HG02678 (cell line): Measurements from ENCODE around the gene ENTPD2.

Source experiments
- ATAC-seq: cut with Tn5 transposase; IDR thresholded peaks from one replicate; pipeline ENCODE4 v1.9.1; 2021; ENCODE audit warnings: mild to moderate bottlenecking, moderate library complexity; ENCODE audit not compliant: unreplicated experiment

ENTPD2 gene

DNA sequence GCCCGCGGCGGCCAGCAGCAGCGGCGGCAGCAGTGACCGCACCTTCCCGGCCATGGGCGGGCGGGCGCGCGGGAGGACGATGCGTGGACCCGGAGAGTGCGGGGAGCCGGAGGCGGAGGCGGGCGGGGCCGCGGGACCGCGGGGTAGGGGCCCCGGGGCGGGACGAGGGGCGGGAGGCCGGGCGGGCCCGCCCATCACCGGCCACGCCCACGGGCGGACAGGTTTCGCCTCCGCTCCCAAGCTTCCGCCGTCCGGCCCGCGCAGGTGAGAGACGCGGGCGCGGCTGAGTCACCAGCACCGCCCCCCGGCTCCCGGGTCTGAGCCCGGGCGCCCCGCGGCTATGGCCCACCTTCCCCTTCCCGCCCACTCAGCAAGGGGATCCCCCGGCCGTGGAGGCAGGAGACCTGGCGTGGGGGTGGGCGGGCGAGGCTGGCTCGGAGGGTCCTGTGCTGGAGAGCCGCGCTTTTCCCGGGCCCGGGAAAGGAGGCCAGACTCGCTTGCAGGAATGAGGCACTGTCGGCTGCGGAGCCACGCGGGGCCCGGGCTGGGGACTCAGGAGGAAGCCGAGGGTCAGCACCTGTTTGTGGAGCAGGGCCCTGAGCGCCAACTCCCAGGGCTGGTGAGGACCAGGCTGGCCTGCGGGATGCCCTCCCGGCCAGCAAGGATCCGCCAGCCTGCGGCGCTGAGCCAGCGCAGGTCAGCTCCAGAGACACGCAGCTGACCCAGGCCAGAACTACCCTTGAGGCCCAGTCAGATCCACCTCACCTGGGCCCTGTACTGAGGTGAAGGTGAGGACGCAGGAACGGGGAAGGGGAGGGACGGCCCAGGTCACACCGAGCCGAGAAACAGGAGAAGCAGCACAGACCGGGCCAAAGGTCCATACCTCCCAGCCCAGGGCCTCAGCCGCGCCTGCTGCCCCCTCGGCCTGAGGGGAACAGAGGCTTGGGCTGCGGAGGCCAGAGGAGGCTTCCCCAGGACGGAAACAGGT lies at the start of gene ENTPD2:
Gene ENTPD2, minus strand, starts transcription at position 118 of the 988 bp plus-strand sequence. Its CDS starts 64 bp downstream, at position 54.
- no peak for ATAC-seq

DNA sequence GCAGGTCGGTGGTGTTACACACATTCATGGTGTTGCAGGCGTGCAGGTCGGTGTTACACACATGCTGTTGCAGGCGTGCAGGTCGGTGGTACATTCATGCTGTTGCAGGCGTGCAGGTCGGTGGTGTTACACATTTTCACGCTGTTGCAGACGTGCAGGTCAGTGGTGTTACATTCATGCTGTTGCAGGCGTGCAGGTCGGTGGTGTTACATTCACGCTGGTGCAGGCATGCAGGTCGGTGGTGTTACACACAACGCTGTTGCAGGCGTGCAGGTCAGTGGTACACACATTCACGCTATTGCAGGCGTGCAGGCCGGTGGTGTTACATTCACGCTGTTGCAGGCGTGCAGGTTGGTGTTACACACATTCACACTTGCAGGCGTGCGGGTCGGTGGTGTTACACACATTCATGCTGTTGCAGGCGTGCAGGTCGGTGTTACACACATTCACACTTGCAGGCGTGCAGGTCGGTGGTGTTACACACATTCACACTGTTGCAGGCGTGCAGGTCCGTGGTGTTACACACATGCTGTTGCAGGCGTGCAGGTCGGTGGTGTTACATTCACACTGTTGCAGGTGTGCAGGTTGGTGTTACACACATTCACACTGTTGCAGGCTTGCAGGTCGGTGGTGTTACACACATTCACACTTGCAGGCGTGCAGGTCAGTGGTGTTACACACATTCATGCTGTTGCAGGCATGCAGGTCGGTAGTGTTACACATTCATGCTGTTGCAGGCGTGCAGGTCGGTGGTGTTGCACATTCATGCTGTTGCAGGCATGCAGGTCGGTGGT lies 49.5 kb upstream of the ENTPD2 start:
- no peak for ATAC-seq

DNA sequence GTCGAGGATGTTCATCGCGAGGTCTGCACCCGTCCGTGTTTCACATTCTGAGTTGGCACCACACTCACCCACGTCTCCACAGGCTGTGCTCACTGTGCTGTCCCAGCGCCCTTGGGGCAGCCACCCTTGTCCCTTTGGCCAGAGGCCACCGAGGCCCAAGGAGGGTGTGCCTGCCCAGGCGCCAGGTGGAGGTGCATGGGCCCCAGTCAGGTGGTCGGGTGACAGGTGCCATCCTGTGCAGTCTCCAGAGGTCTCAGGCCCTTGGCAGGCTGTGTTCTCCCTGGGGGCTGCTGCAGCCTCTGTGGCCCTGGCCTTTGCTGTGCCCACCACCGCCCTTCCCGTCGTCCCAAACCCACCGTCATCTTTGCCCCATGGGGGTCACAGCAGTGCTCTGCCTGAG lies 45.4 kb upstream of the ENTPD2 start:
- no peak for ATAC-seq

DNA sequence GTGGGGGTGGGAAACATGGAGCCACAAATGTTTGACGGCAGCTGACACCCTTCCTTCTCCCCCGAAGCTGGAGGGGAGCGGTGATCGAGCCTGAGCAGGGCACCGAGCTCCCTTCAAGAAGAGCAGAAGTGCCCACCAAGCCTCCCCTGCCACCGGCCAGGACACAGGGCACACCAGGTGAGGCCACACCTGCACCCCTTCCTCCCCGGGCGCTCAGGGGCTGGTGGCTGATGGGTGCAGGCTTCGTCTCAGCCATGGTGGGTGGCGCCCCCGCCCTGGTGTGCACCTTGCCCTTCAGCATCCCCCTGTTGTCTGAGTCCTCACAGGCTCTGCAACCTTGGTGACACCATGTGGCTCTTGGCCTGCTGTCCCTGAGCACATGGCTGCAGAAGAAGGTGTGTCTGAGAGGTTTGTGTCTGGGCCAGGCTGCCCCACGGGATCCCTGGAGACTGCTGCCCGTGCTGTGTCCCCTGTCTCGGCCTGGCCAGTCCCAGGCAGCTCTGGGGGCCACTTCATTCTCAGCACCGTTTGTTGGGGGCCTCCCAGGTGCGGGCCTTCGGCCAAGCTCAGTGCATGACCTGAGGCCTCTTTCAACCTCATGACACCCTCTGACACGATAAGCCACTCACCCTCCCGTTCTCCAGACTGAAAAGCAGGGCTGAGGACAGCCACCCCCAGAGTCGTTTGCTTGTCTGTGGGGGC lies 44.1 kb upstream of the ENTPD2 start:
- ATAC-seq = no peak

DNA sequence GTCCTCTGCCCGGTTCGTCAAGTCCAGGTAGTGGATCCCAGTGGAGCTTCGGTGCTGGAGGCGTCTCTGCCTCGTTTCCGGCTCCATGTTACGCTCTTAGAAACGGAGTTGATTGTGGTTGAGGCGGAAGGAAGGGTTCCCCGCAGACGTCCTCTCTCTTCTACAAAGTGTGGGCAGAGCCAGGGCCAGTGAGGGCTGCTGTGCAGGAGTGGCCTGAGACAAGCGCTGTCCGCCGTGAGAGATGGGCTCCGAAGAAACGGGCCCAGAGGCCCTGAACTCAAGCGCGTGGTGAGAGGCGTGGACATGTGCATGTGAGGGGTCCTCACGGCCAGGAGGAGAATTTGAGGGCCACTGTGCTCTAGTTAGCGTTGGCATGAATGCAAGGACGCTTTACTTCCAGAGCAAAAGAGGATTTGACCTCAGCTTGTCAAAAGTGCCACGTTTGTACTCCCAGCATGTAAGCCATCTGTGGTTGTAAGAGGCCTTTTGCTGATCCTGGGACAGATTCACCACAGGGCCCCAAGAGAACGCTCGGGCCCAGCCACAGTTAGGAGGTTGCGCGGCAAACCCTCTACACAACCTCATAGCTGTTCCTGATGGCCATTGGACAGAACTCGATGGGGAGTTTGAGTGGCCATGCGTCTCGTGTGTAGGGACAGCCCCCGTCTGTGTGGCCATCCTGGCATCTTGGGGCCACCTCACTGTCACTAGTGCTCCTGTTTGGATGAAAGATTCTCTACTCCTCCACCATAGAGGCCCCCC lies 43.1 kb upstream of the ENTPD2 start:
- no peak for ATAC-seq

DNA sequence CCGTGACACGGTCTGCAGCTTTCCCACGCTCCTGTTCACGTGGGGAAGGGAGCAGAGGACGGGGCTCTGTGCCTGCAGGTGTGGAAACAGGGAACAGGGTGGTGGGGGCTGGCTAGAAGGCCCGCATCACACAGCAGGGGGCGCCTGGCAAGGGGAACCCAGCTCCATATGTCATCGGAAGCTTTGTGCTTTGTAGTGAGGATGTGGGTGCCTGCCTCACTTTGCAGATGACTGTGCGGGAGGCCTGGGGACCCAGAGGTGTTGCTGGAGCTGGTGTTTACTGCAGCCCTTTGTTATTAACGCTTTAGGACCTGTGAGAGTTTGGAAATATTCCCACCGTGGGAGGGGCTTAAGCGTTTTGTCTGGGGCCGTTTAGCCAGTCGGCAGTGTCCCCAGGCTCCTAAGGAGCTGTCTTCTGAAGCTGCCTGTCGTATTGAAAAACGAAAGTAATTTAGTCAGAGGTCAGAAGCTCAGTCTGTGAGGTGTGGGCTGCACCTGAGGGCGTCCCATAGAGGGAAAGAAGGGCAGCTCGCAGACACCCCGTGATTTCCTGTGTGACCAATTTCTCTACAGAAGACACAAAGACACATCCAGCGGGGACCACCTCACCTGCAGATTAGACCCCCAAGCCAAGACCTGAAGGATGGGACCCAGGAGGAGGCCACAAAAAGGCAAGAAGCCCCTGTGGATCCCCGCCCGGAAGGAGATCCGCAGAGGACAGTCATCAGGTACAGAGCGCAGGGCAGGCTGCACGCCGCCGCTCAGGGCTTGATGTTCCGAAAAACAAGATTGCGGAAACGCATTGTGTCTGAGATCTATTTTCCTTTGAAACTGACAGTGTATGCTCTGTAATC lies 42.0 kb upstream of the ENTPD2 start:
- peak; percentile 63 for ATAC-seq

DNA sequence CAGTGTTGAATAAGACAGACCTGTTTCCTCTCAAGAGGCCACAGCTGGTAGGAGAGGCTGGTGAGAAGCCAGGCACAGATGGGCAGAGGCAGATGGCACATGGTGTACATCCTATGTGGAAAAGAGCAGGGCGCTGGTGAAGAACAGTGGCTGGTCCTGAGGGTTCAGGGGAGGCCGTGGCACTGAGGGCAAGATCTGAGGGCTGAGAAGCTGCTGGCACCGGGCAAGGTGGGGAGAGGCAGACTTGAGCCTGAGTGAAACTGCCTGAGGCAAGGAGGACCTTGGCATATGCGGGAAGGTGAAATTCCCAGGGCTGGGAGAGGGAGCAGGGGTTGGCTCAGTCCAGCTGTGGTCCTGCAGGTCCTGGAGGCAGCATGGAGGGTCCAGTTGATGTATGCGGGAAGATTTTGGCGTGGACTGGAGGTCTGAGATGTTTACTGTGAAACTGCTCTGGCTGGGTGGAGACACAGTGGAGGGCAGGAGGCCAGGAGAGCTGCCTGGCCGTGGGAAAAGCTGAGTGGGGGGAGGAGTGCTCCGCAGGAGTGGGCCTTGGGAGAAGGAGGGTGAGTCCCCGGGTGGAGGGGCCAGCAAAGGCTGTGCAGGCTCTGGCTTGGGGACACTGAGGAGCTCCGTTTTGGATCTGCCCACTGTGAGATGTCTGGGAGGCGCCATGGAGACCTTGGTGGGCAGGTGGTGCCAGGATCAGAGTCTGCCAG lies 35.5 kb upstream of the ENTPD2 start:
- no peak for ATAC-seq

DNA sequence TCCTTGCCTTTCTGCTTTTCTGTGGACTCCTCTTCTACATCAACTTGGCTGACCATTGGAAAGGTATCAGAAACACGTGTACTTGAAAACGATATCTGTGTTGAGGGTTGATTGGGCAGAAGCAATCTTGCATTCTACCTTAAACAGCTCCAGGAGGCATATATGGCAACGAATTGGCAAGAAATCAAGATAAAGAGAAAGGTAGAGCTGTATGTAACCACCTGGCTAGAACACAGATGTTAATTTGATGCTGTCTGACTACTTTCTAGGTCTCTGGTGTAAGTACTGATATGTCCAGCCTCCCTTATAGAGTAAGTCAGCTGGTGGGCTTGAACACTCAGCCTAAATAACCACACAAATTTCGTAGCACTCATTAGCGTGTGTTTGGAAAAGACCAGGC lies 34.3 kb upstream of the ENTPD2 start:
- ATAC-seq = no peak

DNA sequence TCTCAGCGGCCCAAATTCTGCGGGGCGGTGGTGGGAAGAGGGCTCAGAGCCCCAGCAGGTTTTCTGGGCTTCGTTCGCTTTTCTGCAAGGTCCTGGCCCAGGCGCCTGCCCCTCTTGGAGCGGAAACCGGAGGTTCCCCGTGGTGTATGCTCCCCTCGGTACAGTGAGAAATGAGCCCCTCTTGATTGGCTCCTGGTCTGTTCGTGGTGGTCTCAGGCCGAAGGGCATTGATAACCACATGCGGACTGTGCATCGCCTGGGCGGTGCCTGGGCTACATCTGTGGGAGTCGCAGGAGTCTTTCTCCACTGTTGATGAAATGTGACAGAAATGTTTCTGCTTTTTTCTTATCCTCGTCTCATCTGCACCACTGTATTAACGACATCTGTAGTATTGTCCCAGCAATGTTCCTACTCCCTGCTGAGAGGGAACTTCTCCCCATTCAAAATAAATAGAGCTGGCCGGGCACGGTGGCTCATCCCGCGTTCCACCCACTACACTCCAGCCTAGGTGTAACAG lies 33.6 kb upstream of the ENTPD2 start:
- ATAC-seq = no peak

DNA sequence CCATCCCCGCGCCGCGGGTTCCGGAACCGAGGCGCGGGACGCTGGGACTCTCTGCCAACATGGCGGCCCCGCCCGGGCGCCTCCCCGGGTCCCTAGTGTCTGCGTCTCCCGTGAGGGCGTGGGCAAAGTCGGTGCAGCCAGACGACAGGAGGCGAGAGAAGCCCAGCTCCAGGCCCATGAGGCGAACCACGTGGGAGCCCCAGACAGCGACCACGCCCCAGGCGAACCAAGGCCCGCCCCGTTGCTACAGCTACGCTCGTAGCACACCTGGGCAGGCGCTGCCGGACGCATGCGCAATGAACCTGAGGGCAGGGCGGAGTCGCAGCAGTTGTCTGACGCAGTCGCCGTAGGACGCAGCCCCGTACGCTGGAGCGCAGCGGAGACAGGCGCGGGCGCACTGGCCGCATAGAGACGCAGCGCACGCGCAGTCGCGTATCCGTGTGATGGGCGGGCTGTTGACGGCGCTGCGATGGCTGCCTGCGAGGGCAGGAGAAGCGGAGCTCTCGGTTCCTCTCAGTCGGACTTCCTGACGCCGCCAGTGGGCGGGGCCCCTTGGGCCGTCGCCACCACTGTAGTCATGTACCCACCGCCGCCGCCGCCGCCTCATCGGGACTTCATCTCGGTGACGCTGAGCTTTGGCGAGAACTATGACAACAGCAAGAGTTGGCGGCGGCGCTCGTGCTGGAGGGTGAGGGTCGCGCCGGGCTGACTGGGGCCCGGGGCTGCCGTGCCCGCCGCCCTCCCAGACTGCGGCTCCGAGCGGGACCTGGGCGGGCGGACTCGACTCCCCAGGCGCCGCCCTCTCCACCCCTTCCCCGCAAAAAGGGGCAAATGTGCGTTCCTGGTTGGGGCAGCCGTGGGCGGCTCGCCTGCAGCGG lies 32.9 kb upstream of the ENTPD2 start, which contains the start of gene MAN1B1:
Gene MAN1B1, plus strand, starts transcription at position 455 of the 878 bp plus-strand sequence. Its CDS starts 15 bp downstream, at position 470.
- ATAC-seq = peak; percentile 83

DNA sequence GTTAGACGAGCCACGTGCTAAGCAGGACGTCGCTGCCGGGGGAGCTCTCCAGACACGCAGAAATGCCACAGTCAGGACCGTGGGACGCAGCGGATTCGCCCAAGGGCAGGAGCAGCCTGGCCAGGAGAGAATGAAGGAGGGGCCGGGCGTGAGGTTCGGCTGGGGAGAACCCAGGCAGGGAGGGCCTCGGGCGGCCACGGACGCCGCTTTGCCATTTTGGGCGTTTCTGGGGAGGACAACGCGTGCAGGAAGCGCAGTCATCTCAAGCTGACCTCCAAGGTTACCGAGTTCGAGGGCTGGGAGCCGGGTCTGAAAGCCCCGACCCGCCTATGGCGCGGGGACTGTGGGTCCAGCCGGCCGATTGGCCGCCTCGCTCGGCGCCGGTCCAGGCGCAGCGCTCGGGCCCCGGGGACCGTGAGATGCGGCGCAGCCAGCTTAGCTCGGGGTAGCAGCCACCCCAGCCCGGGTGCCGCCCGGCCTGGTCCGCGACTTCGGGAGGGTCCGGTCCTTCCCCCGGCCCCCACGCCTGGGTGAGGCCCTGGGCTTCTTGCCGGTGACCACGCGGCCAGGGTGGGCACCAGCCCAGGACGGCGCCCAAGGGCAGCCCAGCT lies 32.2 kb upstream of the ENTPD2 start:
- peak; percentile 1 for ATAC-seq

DNA sequence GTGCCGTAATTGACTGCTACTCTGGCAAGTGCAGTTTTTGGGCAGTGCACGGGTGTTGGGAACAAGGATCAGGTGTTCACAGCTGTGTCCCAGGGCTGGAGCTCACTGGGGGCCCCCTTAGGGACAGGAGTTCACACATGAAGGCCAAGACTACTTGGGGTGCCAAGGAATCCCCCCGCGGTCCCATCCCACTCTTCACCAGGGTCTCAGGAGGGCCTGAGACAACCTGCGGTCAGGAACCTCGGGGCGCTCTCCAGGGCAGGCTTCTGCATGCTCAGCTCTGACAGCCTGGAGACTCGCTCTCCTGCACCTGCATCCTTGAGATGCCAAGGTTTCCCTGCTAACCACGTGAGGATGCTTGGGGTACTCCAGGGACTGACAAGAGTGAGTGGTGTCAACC lies 30.7 kb upstream of the ENTPD2 start:
- ATAC-seq = no peak

DNA sequence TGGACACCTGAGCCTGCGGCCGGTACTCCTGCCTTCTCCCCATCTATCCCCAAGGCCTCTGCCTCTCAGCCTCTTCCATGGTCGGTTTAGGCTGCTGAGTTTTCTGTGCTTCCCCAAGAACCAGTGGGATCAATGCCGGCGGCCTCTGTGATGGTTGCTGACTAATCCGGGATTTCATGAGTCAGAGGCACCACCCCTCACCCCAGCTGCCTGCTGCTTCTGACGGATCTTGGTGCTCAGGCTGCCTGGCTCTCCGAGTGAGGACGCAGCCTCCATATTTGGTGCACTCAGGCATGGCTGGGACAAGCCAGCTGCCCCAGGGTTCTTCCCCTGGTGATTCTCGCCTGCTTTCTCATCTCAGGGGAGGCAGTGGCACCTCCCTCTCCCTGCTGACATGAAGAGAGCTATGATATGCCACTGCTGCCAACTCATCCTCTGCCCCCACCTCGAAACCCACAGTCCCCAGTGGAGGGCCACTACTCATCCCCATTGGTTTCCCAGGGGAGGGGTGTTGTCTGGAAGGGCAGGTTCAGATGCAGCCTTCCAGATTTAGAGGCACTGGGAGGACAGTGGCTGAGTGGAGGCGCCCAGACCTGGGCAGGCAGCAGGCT lies 29.6 kb upstream of the ENTPD2 start:
- no peak for ATAC-seq

DNA sequence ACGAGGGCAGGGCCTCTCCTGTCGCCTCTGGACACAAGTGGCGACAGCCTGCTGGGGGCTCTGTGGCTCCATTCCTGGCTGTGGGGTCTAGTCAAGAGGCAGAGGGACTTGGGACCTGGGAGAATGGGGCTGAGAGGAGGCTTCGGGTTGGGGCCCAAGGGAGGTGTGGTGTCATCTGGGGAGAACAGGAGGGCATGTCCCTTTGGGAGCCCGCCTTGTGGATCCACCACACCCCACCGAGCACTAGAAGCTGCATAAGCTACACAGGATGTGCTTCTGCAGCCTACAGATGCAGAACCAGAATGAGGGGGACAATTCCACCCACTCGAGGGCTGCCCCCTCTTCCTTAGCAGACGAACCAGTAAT lies 29.0 kb upstream of the ENTPD2 start:
- ATAC-seq = no peak

DNA sequence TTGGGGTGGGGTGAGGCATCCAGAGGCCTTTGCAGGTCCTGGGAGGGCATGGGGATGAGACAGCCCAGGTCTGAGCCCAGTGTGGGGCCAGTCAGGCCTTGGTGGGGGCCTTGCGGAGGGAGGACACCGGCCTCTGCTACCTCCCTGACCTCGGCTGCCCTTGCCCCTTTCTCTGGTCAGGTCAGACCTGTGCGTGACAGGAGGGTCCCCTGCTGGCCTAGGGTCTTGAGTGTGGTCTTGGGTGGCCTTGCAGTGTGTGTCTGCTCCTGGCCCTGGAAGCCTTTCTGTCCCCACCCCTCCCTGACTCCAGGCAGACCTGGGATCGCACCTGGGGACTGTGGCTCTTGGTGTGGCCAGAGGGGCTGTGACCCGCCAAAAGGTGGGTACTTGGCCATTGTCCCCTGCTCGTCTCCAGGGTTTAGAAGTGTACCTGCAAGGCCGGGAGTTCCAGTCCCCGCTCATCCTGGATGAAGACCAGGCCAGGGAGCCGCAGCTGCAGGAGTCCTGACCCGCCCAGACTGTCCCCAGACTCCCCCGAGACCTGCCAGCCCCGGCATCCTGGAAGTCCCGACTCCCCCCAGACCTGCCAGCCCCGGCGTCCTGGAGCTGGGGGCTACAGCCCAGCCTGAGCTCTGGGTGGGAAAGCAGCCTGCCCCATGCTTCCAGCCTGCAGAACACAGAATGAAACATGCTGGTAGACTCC lies 28.5 kb upstream of the ENTPD2 start:
- ATAC-seq = no peak
